GM21367 (cell line): ENCODE results near the gene EPS8.

ENCODE experiments used
- ATAC-seq: cut with Tn5 transposase; IDR thresholded peaks from one replicate; pipeline ENCODE4 v1.9.1; 2021; ENCODE audit not compliant: unreplicated experiment

Gene EPS8

GRCh38 chr12:15575671-15576541 lies 213.3 kb downstream of the EPS8 start:
- ATAC-seq: no peak

- no peak for ATAC-seq
Measured at GRCh38 chr12:15574353-15574752, 214.8 kb downstream of the EPS8 start.
